ENCODE data around the gene MAPK8IP1. TPM values are rescaled to one million over a fixed set of nuclear protein-coding genes. Genes with fewer than 3 reads are reported as not detected.
A peak's percentile ranks its signal among the peaks of the same experiment; 100 is the strongest.

MAPK8IP1 gene
- total and polyA plus RNA-seq, 10 donors = 0.80 to 6.0 (median 3.1) TPM

DNA sequence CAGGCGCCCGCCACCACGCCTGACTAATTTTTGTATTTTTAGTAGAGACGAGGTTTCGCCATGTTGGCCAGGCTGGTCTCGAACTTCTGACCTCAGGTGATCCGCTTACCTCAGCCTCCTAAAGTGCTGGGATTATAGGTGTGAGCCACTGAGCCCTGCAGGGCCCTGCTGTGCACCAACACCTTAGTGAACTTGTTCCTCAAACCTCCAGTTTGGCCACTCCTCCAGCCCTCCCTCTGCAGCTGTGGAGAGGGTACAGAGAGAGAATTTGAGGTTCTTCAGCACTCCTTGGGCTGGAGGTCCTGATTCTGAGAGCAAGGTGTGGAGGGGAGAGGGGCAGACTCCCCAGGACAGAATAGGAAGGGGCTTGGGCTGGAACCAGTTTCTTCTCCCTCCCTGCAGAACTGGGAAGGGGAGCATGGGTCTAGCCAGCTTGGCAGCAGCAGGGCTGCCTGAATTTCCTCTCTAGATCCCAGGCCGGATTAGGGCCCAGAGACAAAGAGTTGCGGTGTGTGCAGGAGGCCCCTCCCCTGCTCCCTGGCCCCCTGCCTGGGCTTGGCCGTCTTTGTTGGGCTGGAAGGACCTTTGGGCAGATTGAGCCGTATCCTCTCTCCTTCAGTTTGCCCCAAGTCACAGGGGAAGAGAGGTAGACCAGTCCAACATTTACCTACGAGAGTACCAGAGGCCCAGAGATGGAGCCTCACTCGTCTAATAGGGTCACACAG lies 34.5 kb downstream of the MAPK8IP1 start:
- no peaks in the 10 kb centered on the region for H3K9me3 ChIP-seq
- intact Hi-C loops (cut with DNase I; ENCODE audit: low total_unique reads) = loop anchor here (5.0 kb wide), 1 partner anchor 78 kb away; no protein-coding TSS in a partner anchor
- whole genome bisulfite sequencing, 5 donors = 75 to 81% (median 79%) methylated on average over 13 of the region's 13 CpGs

GRCh38 chr11:45920531-45921477 lies 35.4 kb downstream of the MAPK8IP1 start:
- Histone ChIP-seq H3K27ac (peak overlapping the region in 1 of 8 donors; percentile 96), H3K4me3 (no peak overlapping the region), H3K36me3 (peaks cover 0 to 6% (median under 1%) of the 10 kb centered on the region in 6 donors), H3K27me3 (replicated peaks in 1 of 7) (peaks cover 0 to 48% (median 20%) of the 10 kb centered on the region in 7 donors), H3K9me3 (no peaks in the 10 kb centered on the region), H3K4me1 (peaks cover 20 to 80% (median 47%) of the 10 kb centered on the region in 6 donors)
- 92 to 95% (median 92%) methylated on average over 6 of the region's 6 CpGs for WGBS, 5 donors
- DNase-seq = peak; percentile 58
- intact Hi-C loops (cut with DNase I; ENCODE audit: low total_unique reads) = no loop called here
- TF ChIP-seq POLR2A (IDR thresholded peaks at IDR 0.05) (no peak), POLR2AphosphoS5 (IDR thresholded peaks at IDR 0.05) (no peak)
- TF ChIP-seq, protein P1, sequence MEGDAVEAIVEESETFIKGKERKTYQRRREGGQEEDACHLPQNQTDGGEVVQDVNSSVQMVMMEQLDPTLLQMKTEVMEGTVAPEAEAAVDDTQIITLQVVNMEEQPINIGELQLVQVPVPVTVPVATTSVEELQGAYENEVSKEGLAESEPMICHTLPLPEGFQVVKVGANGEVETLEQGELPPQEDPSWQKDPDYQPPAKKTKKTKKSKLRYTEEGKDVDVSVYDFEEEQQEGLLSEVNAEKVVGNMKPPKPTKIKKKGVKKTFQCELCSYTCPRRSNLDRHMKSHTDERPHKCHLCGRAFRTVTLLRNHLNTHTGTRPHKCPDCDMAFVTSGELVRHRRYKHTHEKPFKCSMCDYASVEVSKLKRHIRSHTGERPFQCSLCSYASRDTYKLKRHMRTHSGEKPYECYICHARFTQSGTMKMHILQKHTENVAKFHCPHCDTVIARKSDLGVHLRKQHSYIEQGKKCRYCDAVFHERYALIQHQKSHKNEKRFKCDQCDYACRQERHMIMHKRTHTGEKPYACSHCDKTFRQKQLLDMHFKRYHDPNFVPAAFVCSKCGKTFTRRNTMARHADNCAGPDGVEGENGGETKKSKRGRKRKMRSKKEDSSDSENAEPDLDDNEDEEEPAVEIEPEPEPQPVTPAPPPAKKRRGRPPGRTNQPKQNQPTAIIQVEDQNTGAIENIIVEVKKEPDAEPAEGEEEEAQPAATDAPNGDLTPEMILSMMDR (IDR thresholded peaks at IDR 0.05 in 8 of 11, conservative IDR thresholded peaks at IDR 0.05 in 3 of 11) = no peak

More for the DNA sequence above, 34.5 kb downstream of the MAPK8IP1 start:
- peak; percentile 76 for DNase-seq
- Histone ChIP-seq H3K36me3 (peaks cover 0 to 14% (median 8%) of the 10 kb centered on the region in 6 donors), H3K4me1 (peaks cover 20 to 89% (median 51%) of the 10 kb centered on the region in 6 donors), H3K27ac (peak overlapping the region in 3 of 8 donors; percentile 89 to 96 (median 93)), H3K4me3 (no peak overlapping the region), H3K27me3 (replicated peaks in 1 of 7) (peaks cover 0 to 40% (median 20%) of the 10 kb centered on the region in 7 donors)
- TF ChIP-seq, protein P1 (IDR thresholded peaks at IDR 0.05 in 8 of 11, conservative IDR thresholded peaks at IDR 0.05 in 3 of 11) = no peak
- TF ChIP-seq POLR2AphosphoS5 (IDR thresholded peaks at IDR 0.05) = no peak
- no peak for TF ChIP-seq POLR2A (IDR thresholded peaks at IDR 0.05)

DNA sequence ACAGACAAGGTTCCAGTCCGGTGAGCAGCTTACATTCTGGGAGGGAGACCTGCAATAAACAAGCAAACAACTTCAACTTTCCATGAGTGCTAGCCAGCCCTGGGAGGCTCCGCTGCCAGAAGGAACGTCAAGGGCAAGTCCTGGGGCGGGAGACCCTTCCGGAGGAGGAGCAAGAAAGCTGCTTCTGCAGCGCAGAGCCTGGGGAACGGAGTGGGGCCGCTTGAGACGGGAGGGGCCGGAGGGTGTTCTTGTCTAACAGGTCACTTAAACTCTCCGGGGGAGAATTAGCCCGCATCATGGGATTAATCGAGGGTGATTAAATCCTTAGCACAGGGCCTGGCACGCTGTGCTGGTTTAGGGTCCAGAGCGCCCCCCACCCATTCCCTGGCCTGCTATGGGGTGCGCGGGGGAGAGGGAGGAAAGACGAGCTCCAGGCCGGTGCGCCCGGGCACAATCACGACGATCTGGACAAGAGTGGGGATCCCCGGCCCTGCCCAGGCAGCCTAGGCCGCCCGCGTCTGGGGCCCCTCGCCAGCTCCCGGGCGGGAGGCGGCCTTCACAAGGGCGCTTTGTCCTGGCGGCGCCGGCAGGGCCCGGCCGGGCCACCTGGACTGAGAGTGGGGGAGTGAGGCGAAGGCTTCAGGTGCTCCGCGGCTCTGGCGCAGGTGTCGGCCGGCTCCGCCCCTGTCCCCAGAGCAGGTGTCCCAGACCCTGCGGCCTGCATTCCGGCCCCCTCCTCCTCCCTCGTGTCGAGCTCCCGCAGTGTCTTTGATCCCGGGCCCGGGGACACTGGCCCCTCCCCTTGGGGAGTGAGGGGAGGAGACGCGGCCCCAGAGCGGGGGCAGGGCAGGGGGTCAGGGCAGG lies 36.3 kb downstream of the MAPK8IP1 start:
- TF ChIP-seq, protein P1 (IDR thresholded peaks at IDR 0.05 in 8 of 11, conservative IDR thresholded peaks at IDR 0.05 in 3 of 11) = no peak
- TF ChIP-seq POLR2A (IDR thresholded peaks at IDR 0.05) = no peak
- 41 to 72% (median 45%) methylated on average over 21 to 54 of the region's 54 CpGs for whole genome bisulfite sequencing, 5 donors
- H3K9me3 ChIP-seq = no peaks in the 10 kb centered on the region
- H3K4me3 ChIP-seq = peak overlapping the region; percentile 33 to 76 (median 49)
- peaks cover 0 to 52% (median 20%) of the 10 kb centered on the region in 7 donors for H3K27me3 ChIP-seq (replicated peaks in 1 of 7)
- intact Hi-C loops (cut with DNase I; ENCODE audit: low total_unique reads) = no loop called here
- H3K4me1 ChIP-seq = peaks cover 14 to 73% (median 37%) of the 10 kb centered on the region in 6 donors
- DNase-seq = no peak
- H3K27ac ChIP-seq = peak overlapping the region in 4 of 8 donors; percentile 63 to 79 (median 70)
- H3K36me3 ChIP-seq = no peaks in the 10 kb centered on the region
